ENCODE data around the gene ACOT8. TPM values are rescaled to one million over a fixed set of nuclear protein-coding genes. Genes with fewer than 3 reads are reported as not detected.
"Not testable (repeated sequence)": the region's sequence is repeated elsewhere in the genome, so short reads cannot be mapped to it uniquely, and the experiment has no call there.

Gene ACOT8
- polyA plus RNA-seq, 1 donor (not counting 4 experiments of a cell fraction or from before 2014, with no cell fraction given), result 23.9 TPM

- H3K9me3 ChIP-seq (ENCODE audit: control insufficient read depth, low read depth, low read length), result no peaks in the 10 kb centered on the region
- H3K36me3 ChIP-seq (ENCODE audit: control insufficient read depth in 2 of 2, extremely low read depth in 1 of 2, insufficient read depth in 2 of 2, low read length in 2 of 2), result peaks cover 28 to 34% of the 10 kb centered on the region in 2 experiments
- no peaks in the 10 kb centered on the region for H3K79me2 ChIP-seq (ENCODE audit: control insufficient read depth, insufficient read depth, low read length)
- no peak overlapping the region for H3K4me3 ChIP-seq (ENCODE audit: control insufficient read depth in 2 of 3, extremely low read depth in 1 of 3, insufficient read depth in 2 of 3, low read depth in 1 of 3, low read length in 3 of 3)
- H2AFZ ChIP-seq (ENCODE audit: control insufficient read depth, low read length), result no peak overlapping the region
- TF ChIP-seq CTCF (optimal IDR thresholded peaks at IDR 0.05 in 1 of 3, IDR thresholded peaks at IDR 0.05 in 1 of 3, conservative IDR thresholded peaks at IDR 0.05 in 1 of 3; ENCODE audit: extremely low read depth in 1 of 3, insufficient read depth in 2 of 3, low read length in 3 of 3) (no peak), EZH2 (IDR thresholded peaks at IDR 0.05; ENCODE audit: low read length) (no peak)
- H3K27me3 ChIP-seq (ENCODE audit: control insufficient read depth, extremely low read depth, insufficient read depth, low read length), result no peaks in the 10 kb centered on the region
- H3K9me1 ChIP-seq (ENCODE audit: control insufficient read depth, extremely low read depth, insufficient read depth, low read length), result no peaks in the 10 kb centered on the region
- DNase-seq (ENCODE audit: low read depth, low spot score), result no peak
- no peaks in the 10 kb centered on the region for H4K20me1 ChIP-seq (ENCODE audit: control insufficient read depth, extremely low read depth, insufficient read depth, low read length)
- H3K9ac ChIP-seq (ENCODE audit: control insufficient read depth, extremely low read depth, insufficient read depth, low read length), result no peak overlapping the region
- dilution Hi-C loops (cut with MboI; ENCODE audit: extremely low pct_ligation_motif_present, low sequenced_read_pairs), result no loop called here
- FAIRE-seq, result no peak
- H3K4me1 ChIP-seq (ENCODE audit: control insufficient read depth, extremely low read depth, insufficient read depth, low read length), result no peaks in the 10 kb centered on the region
- no peak overlapping the region for H3K27ac ChIP-seq (ENCODE audit: control insufficient read depth, insufficient read depth, low read length)
- no peak overlapping the region for H3K4me2 ChIP-seq (ENCODE audit: control insufficient read depth, extremely low read depth, insufficient read depth, low read depth, low read length)
Measured at GRCh38 chr20:45801851-45802250, 55.3 kb downstream of the ACOT8 start.

GRCh38 chr20:45798935-45799642, 58.1 kb downstream of the ACOT8 start:
- no peaks in the 10 kb centered on the region for H3K79me2 ChIP-seq (ENCODE audit: control insufficient read depth, insufficient read depth, low read length)
- H3K9me1 ChIP-seq (ENCODE audit: control insufficient read depth, extremely low read depth, insufficient read depth, low read length), result no peaks in the 10 kb centered on the region
- H3K27me3 ChIP-seq (ENCODE audit: control insufficient read depth, extremely low read depth, insufficient read depth, low read length), result no peaks in the 10 kb centered on the region
- no peak overlapping the region for H3K4me2 ChIP-seq (ENCODE audit: control insufficient read depth, extremely low read depth, insufficient read depth, low read depth, low read length)
- TF ChIP-seq CTCF (optimal IDR thresholded peaks at IDR 0.05 in 1 of 3, IDR thresholded peaks at IDR 0.05 in 1 of 3, conservative IDR thresholded peaks at IDR 0.05 in 1 of 3; ENCODE audit: extremely low read depth in 1 of 3, insufficient read depth in 2 of 3, low read length in 3 of 3) (peak; percentile 83 to 85 (median 84)), EZH2 (IDR thresholded peaks at IDR 0.05; ENCODE audit: low read length) (no peak)
- no peak overlapping the region for H3K27ac ChIP-seq (ENCODE audit: control insufficient read depth, insufficient read depth, low read length)
- no peaks in the 10 kb centered on the region for H3K4me1 ChIP-seq (ENCODE audit: control insufficient read depth, extremely low read depth, insufficient read depth, low read length)
- dilution Hi-C loops (cut with MboI; ENCODE audit: extremely low pct_ligation_motif_present, low sequenced_read_pairs), result no loop called here
- H3K9me3 ChIP-seq (ENCODE audit: control insufficient read depth, low read depth, low read length), result no peaks in the 10 kb centered on the region
- no peak overlapping the region for H3K9ac ChIP-seq (ENCODE audit: control insufficient read depth, extremely low read depth, insufficient read depth, low read length)
- H4K20me1 ChIP-seq (ENCODE audit: control insufficient read depth, extremely low read depth, insufficient read depth, low read length), result no peaks in the 10 kb centered on the region
- no peak overlapping the region for H3K4me3 ChIP-seq (ENCODE audit: control insufficient read depth in 2 of 3, extremely low read depth in 1 of 3, insufficient read depth in 2 of 3, low read depth in 1 of 3, low read length in 3 of 3)
- peaks cover 27 to 35% of the 10 kb centered on the region in 2 experiments for H3K36me3 ChIP-seq (ENCODE audit: control insufficient read depth in 2 of 2, extremely low read depth in 1 of 2, insufficient read depth in 2 of 2, low read length in 2 of 2)
- FAIRE-seq (peak; percentile 62), DNase-seq (ENCODE audit: low read depth, low spot score) (no peak)
- no peak overlapping the region for H2AFZ ChIP-seq (ENCODE audit: control insufficient read depth, low read length)

GRCh38 chr20:45797955-45798354, 59.2 kb downstream of the ACOT8 start:
- H2AFZ ChIP-seq (ENCODE audit: control insufficient read depth, low read length); H3K4me3 ChIP-seq (ENCODE audit: control insufficient read depth in 2 of 3, extremely low read depth in 1 of 3, insufficient read depth in 2 of 3, low read depth in 1 of 3, low read length in 3 of 3); H3K9me3 ChIP-seq (ENCODE audit: control insufficient read depth, low read depth, low read length); H3K9me1 ChIP-seq (ENCODE audit: control insufficient read depth, extremely low read depth, insufficient read depth, low read length); H3K9ac ChIP-seq (ENCODE audit: control insufficient read depth, extremely low read depth, insufficient read depth, low read length); H3K79me2 ChIP-seq (ENCODE audit: control insufficient read depth, insufficient read depth, low read length); H3K4me1 ChIP-seq (ENCODE audit: control insufficient read depth, extremely low read depth, insufficient read depth, low read length); H3K4me2 ChIP-seq (ENCODE audit: control insufficient read depth, extremely low read depth, insufficient read depth, low read depth, low read length); H3K27me3 ChIP-seq (ENCODE audit: control insufficient read depth, extremely low read depth, insufficient read depth, low read length); dilution Hi-C loops (cut with MboI; ENCODE audit: extremely low pct_ligation_motif_present, low sequenced_read_pairs); H4K20me1 ChIP-seq (ENCODE audit: control insufficient read depth, extremely low read depth, insufficient read depth, low read length); H3K27ac ChIP-seq (ENCODE audit: control insufficient read depth, insufficient read depth, low read length); FAIRE-seq; DNase-seq (ENCODE audit: low read depth, low spot score): not testable (repeated sequence)
- peaks cover 22 to 33% of the 10 kb centered on the region in 2 experiments for H3K36me3 ChIP-seq (ENCODE audit: control insufficient read depth in 2 of 2, extremely low read depth in 1 of 2, insufficient read depth in 2 of 2, low read length in 2 of 2)

GRCh38 chr20:45797510-45797909, 59.7 kb downstream of the ACOT8 start:
- H3K79me2 ChIP-seq (ENCODE audit: control insufficient read depth, insufficient read depth, low read length); H3K27me3 ChIP-seq (ENCODE audit: control insufficient read depth, extremely low read depth, insufficient read depth, low read length); FAIRE-seq; dilution Hi-C loops (cut with MboI; ENCODE audit: extremely low pct_ligation_motif_present, low sequenced_read_pairs); H3K9ac ChIP-seq (ENCODE audit: control insufficient read depth, extremely low read depth, insufficient read depth, low read length); H4K20me1 ChIP-seq (ENCODE audit: control insufficient read depth, extremely low read depth, insufficient read depth, low read length); H3K4me2 ChIP-seq (ENCODE audit: control insufficient read depth, extremely low read depth, insufficient read depth, low read depth, low read length); H3K27ac ChIP-seq (ENCODE audit: control insufficient read depth, insufficient read depth, low read length); DNase-seq (ENCODE audit: low read depth, low spot score); H3K9me1 ChIP-seq (ENCODE audit: control insufficient read depth, extremely low read depth, insufficient read depth, low read length); H3K9me3 ChIP-seq (ENCODE audit: control insufficient read depth, low read depth, low read length); H2AFZ ChIP-seq (ENCODE audit: control insufficient read depth, low read length); H3K4me3 ChIP-seq (ENCODE audit: control insufficient read depth in 2 of 3, extremely low read depth in 1 of 3, insufficient read depth in 2 of 3, low read depth in 1 of 3, low read length in 3 of 3); H3K4me1 ChIP-seq (ENCODE audit: control insufficient read depth, extremely low read depth, insufficient read depth, low read length): not testable (repeated sequence)
- peaks cover 19 to 30% of the 10 kb centered on the region in 2 experiments for H3K36me3 ChIP-seq (ENCODE audit: control insufficient read depth in 2 of 2, extremely low read depth in 1 of 2, insufficient read depth in 2 of 2, low read length in 2 of 2)
